OCI-LY1 (cell line): ENCODE data around the gene FBXL4.

Experiments
- EZH2 ChIP-seq: fragments of 200-600 bp; sonication (generic), shearing (Covaris generic); IDR thresholded peaks from 2 replicates; pipeline ENCODE4 v1.8.0; 2017; ENCODE audit warnings: borderline replicate concordance, mixed run types, mild to moderate bottlenecking, antibody characterized with exemption, low read length, moderate library complexity, mixed read lengths
- TF ChIP-seq, protein P1 (sequence below): fragments of 200-600 bp; sonication (generic), shearing (Covaris generic); IDR thresholded peaks from 2 replicates; pipeline ENCODE4 v1.5.1; 2017; ENCODE audit warnings: mild to moderate bottlenecking, antibody characterized with exemption, low read length, moderate library complexity, mixed read lengths

- TF ChIP-seq, protein P1, sequence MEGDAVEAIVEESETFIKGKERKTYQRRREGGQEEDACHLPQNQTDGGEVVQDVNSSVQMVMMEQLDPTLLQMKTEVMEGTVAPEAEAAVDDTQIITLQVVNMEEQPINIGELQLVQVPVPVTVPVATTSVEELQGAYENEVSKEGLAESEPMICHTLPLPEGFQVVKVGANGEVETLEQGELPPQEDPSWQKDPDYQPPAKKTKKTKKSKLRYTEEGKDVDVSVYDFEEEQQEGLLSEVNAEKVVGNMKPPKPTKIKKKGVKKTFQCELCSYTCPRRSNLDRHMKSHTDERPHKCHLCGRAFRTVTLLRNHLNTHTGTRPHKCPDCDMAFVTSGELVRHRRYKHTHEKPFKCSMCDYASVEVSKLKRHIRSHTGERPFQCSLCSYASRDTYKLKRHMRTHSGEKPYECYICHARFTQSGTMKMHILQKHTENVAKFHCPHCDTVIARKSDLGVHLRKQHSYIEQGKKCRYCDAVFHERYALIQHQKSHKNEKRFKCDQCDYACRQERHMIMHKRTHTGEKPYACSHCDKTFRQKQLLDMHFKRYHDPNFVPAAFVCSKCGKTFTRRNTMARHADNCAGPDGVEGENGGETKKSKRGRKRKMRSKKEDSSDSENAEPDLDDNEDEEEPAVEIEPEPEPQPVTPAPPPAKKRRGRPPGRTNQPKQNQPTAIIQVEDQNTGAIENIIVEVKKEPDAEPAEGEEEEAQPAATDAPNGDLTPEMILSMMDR, result no peak
- no peak for TF ChIP-seq EZH2
Observed at GRCh38 chr6:98925831-98926230, 21.9 kb downstream of the FBXL4 start.
